ENCODE results near the gene TDRD3.
"Not testable (repeated sequence)": the region's sequence is repeated elsewhere in the genome, so short reads cannot be mapped to it uniquely, and the experiment has no call there.

Gene TDRD3

GRCh38 chr13:60402022-60402421 lies 5.0 kb downstream of the TDRD3 start:
- no peak for DNase-seq (ENCODE audit: extremely low read depth, insufficient read length)
- TF ChIP-seq, protein P1, sequence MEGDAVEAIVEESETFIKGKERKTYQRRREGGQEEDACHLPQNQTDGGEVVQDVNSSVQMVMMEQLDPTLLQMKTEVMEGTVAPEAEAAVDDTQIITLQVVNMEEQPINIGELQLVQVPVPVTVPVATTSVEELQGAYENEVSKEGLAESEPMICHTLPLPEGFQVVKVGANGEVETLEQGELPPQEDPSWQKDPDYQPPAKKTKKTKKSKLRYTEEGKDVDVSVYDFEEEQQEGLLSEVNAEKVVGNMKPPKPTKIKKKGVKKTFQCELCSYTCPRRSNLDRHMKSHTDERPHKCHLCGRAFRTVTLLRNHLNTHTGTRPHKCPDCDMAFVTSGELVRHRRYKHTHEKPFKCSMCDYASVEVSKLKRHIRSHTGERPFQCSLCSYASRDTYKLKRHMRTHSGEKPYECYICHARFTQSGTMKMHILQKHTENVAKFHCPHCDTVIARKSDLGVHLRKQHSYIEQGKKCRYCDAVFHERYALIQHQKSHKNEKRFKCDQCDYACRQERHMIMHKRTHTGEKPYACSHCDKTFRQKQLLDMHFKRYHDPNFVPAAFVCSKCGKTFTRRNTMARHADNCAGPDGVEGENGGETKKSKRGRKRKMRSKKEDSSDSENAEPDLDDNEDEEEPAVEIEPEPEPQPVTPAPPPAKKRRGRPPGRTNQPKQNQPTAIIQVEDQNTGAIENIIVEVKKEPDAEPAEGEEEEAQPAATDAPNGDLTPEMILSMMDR (IDR thresholded peaks at IDR 0.05; ENCODE audit: insufficient read depth, low read length, poor library complexity, severe bottlenecking) = no peak
- H3K4me3 ChIP-seq (replicated peaks; ENCODE audit: low read depth, low read length) = no peak overlapping the region
- no peaks in the 10 kb centered on the region for H3K27me3 ChIP-seq (replicated peaks; ENCODE audit: control insufficient read depth, insufficient read depth, low read length)
- H3K36me3 ChIP-seq (ENCODE audit: control insufficient read depth, insufficient read depth, low read length) = no peaks in the 10 kb centered on the region

- TF ChIP-seq, protein P1 (IDR thresholded peaks at IDR 0.05; ENCODE audit: insufficient read depth, low read length, poor library complexity, severe bottlenecking) = no peak
- Histone ChIP-seq H3K4me3 (replicated peaks; ENCODE audit: low read depth, low read length) (no peak overlapping the region), H3K27me3 (replicated peaks; ENCODE audit: control insufficient read depth, insufficient read depth, low read length) (no peaks in the 10 kb centered on the region), H3K36me3 (ENCODE audit: control insufficient read depth, insufficient read depth, low read length) (no peaks in the 10 kb centered on the region)
- no peak for DNase-seq (ENCODE audit: extremely low read depth, insufficient read length)
Measured at GRCh38 chr13:60407095-60407494, 10.1 kb downstream of the TDRD3 start.

- H3K27me3 ChIP-seq (replicated peaks; ENCODE audit: control insufficient read depth, insufficient read depth, low read length); H3K4me3 ChIP-seq (replicated peaks; ENCODE audit: low read depth, low read length); H3K36me3 ChIP-seq (ENCODE audit: control insufficient read depth, insufficient read depth, low read length); DNase-seq (ENCODE audit: extremely low read depth, insufficient read length): not testable (repeated sequence)
Measured at GRCh38 chr13:60407852-60408251, 10.8 kb downstream of the TDRD3 start.

DNA sequence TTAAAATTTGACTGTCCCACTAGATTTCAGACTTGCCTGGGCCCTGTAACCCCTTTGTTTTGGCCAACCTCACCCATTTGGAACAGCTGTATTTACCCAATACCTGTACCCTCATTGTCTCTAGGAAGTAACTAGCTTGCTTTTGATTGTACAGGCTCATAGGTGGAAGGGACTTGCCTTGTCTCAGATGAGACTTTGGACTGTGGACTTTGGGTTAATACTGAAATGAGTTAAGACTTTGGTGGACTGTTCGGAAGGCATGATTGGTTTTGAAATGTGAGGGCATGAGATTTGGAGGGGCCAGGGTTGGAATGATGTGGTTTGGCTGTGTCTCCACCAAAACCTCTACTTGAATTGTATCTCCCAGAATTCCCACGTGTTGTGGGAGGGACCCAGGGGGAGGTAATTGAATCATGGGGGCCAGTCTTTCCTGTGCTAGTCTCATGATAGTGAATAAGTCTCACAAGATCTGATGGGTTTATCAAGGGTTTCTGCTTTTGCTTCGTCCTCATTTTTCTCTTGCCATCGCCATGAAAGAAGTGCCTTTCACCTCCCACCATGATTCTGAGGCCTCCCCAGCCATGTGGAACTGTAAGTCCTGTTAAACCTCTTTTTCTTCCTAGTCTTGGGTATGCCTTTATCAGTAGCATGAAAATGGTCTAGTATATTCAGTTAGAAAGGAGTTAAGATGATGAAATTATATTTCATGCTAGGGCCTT lies 12.7 kb downstream of the TDRD3 start:
- H3K4me3 ChIP-seq (replicated peaks; ENCODE audit: low read depth, low read length); H3K36me3 ChIP-seq (ENCODE audit: control insufficient read depth, insufficient read depth, low read length); H3K27me3 ChIP-seq (replicated peaks; ENCODE audit: control insufficient read depth, insufficient read depth, low read length); DNase-seq (ENCODE audit: extremely low read depth, insufficient read length): not testable (repeated sequence)

DNA sequence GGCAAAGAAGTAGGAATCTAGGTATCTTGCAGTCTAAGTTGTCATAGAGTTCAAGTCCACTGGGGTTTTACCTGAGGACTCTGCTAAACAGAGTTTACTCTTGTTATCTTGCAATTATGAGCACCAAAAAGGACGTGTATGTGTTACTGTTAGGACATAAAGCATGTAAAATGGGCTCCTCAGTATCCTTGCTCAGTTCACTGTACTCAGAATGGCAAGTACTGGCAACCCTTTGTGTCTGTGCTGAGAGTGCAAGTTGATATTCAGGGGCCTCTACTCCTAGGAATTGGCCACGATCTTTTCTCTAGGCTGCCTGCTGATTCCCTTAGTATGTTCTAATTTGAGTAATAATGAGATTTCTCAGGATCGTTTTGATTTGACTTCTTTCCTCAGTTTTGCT lies 13.3 kb downstream of the TDRD3 start:
- DNase-seq (ENCODE audit: extremely low read depth, insufficient read length) = no peak
- Histone ChIP-seq H3K4me3 (replicated peaks; ENCODE audit: low read depth, low read length) (no peak overlapping the region), H3K27me3 (replicated peaks; ENCODE audit: control insufficient read depth, insufficient read depth, low read length) (no peaks in the 10 kb centered on the region), H3K36me3 (ENCODE audit: control insufficient read depth, insufficient read depth, low read length) (no peaks in the 10 kb centered on the region)
- TF ChIP-seq, protein P1 (IDR thresholded peaks at IDR 0.05; ENCODE audit: insufficient read depth, low read length, poor library complexity, severe bottlenecking) = no peak

DNA sequence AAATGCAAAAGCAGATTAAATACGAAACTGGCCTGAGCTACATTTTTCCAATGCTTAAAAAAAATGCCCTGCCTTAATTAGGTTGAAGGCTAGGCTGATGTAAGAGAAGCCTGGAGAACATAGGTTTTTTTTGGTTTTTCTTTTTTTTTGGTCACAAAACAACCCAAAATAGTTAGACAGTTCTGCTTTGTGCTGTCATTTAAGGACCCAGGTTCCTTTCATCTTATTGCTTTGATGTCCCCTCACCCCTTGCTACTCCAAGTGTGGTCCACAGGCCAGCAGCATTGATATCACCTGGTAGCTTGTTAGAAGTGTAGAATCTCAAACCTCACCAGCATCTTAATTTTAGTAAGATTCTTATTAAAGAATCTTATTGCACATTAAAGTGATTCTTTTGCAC lies 14.4 kb downstream of the TDRD3 start:
- Histone ChIP-seq H3K36me3 (ENCODE audit: control insufficient read depth, insufficient read depth, low read length) (no peaks in the 10 kb centered on the region), H3K27me3 (replicated peaks; ENCODE audit: control insufficient read depth, insufficient read depth, low read length) (no peaks in the 10 kb centered on the region), H3K4me3 (replicated peaks; ENCODE audit: low read depth, low read length) (no peak overlapping the region)
- no peak for DNase-seq (ENCODE audit: extremely low read depth, insufficient read length)
- TF ChIP-seq, protein P1 (IDR thresholded peaks at IDR 0.05; ENCODE audit: insufficient read depth, low read length, poor library complexity, severe bottlenecking) = no peak

DNA sequence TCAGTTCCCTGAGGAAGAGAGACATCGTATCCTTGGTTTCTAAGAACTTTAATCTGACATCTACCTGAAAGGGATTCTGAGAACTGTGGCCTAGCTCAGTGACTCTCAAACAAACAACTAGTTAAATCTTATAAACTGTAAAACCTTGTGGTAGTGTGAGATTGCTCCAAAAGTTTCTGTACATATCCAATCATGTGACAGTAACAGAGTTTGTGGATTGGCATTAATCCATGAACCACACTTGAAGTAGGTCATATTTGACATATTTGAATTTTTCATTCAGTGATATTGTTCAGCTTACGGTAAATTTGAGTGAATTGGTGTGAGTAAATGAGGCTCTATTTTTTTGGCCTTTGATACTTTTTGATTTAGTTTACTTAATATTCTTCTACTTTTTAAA lies 15.0 kb downstream of the TDRD3 start:
- TF ChIP-seq, protein P1 (IDR thresholded peaks at IDR 0.05; ENCODE audit: insufficient read depth, low read length, poor library complexity, severe bottlenecking) = no peak
- no peak for DNase-seq (ENCODE audit: extremely low read depth, insufficient read length)

More for the DNA sequence above, 15.0 kb downstream of the TDRD3 start:
- Histone ChIP-seq H3K36me3 (ENCODE audit: control insufficient read depth, insufficient read depth, low read length) (no peaks in the 10 kb centered on the region), H3K27me3 (replicated peaks; ENCODE audit: control insufficient read depth, insufficient read depth, low read length) (no peaks in the 10 kb centered on the region), H3K4me3 (replicated peaks; ENCODE audit: low read depth, low read length) (no peak overlapping the region)

Measured in GM06990 (cell line).